Liver (tissue), 9 donors: ENCODE results near the gene ABLIM2. TPM values are rescaled to one million over a fixed set of nuclear protein-coding genes. Genes with fewer than 3 reads are reported as not detected.

Source experiments
- DNase-seq: peaks from one replicate; pipeline ENCODE4 v3.0.0-alpha.2; 2017; ENCODE audit warnings: low spot score
- H3K27ac ChIP-seq, 2 donors: one replicate each; pipeline ENCODE4 v1.7.0; 2013; ENCODE audit warnings: inconsistent platforms in 2 of 2, low read length in 2 of 2, control low read depth in 1 of 2, low read depth in 1 of 2, mild to moderate bottlenecking in 1 of 2
- H3K27me3 ChIP-seq, 4 donors: one replicate each; pipeline versions ENCODE4 v1.6.1 to v1.7.0; 2013; ENCODE audit warnings: low read length in 3 of 4, inconsistent platforms in 1 of 4, mild to moderate bottlenecking in 1 of 4, moderate library complexity in 1 of 4; ENCODE audit not compliant: control insufficient read depth in 4 of 4, insufficient read depth in 4 of 4
- H3K36me3 ChIP-seq, 4 donors: one replicate each; pipeline versions ENCODE4 v1.6.1 to v1.7.0; 2013; ENCODE audit warnings: low read length in 3 of 4, mild to moderate bottlenecking in 3 of 4, low read depth in 1 of 4, moderate library complexity in 1 of 4; ENCODE audit not compliant: control insufficient read depth in 4 of 4, insufficient read depth in 3 of 4
- H3K4me1 ChIP-seq, 4 donors: one replicate each; pipeline versions ENCODE4 v1.6.1 to v1.7.0; 2013; ENCODE audit warnings: low read length in 3 of 4, mild to moderate bottlenecking in 3 of 4, moderate library complexity in 1 of 4; ENCODE audit not compliant: control insufficient read depth in 4 of 4, insufficient read depth in 4 of 4
- H3K4me3 ChIP-seq, 3 donors: one replicate each; pipeline versions ENCODE4 v1.6.1 to v1.7.0; 2013; ENCODE audit warnings: low read length in 3 of 3, control low read depth in 1 of 3, low read depth in 1 of 3, mild to moderate bottlenecking in 1 of 3
- H3K9ac ChIP-seq, 2 donors: one replicate each; pipeline ENCODE4 v1.7.0; 2013; ENCODE audit warnings: low read length in 2 of 2, mild to moderate bottlenecking in 2 of 2, moderate library complexity in 2 of 2, control low read depth in 1 of 2, low read depth in 1 of 2
- H3K9me3 ChIP-seq, 4 donors: one replicate each; pipeline versions ENCODE4 v1.6.1 to v1.7.0; 2013; ENCODE audit warnings: low read length in 3 of 4; ENCODE audit not compliant: control insufficient read depth in 4 of 4
- ATF3 ChIP-seq: IDR thresholded peaks from 2 replicates; pipeline ENCODE4 v1.6.1; 2016; ENCODE audit warnings: antibody characterized with exemption
- CTCF ChIP-seq: fragments of 150-350 bp; IDR thresholded peaks from 2 replicates; pipeline ENCODE4 v1.5.1; 2017; ENCODE audit warnings: improper control_type of control experiment, low read depth, low read length; ENCODE audit not compliant: missing input control
- EGR1 ChIP-seq, 2 donors: IDR thresholded peaks; 2 replicates each; pipeline ENCODE4 v1.6.1; 2016 to 2018; ENCODE audit warnings: antibody characterized with exemption in 2 of 2, low read depth in 2 of 2
- FOXA1 ChIP-seq: IDR thresholded peaks from 2 replicates; pipeline ENCODE4 v1.6.1; 2016; ENCODE audit warnings: antibody characterized with exemption
- FOXA2 ChIP-seq: IDR thresholded peaks from 2 replicates; pipeline ENCODE4 v1.6.1; 2016; ENCODE audit warnings: antibody characterized with exemption
- GABPA ChIP-seq, 2 donors: IDR thresholded peaks in 1 of 2; conservative IDR thresholded peaks in 1 of 2; 2 replicates each; pipeline ENCODE4 v1.6.1; 2016; ENCODE audit warnings: antibody characterized with exemption in 2 of 2, mild to moderate bottlenecking in 1 of 2, moderate library complexity in 1 of 2
- HNF4A ChIP-seq, 2 donors: conservative IDR thresholded peaks; 2 replicates each; pipeline ENCODE4 v1.6.1; 2016; ENCODE audit warnings: antibody characterized with exemption in 2 of 2, mild to moderate bottlenecking in 2 of 2
- HNF4G ChIP-seq: IDR thresholded peaks from 2 replicates; pipeline ENCODE4 v1.6.1; 2016; ENCODE audit warnings: antibody characterized with exemption
- JUND ChIP-seq, 2 donors: IDR thresholded peaks; 2 replicates each; pipeline ENCODE4 v1.6.1; 2016; ENCODE audit warnings: antibody characterized with exemption in 2 of 2
- MAX ChIP-seq: IDR thresholded peaks from 2 replicates; pipeline ENCODE4 v1.6.1; 2016; ENCODE audit warnings: antibody characterized with exemption
- NR2F2 ChIP-seq: IDR thresholded peaks from 2 replicates; pipeline ENCODE4 v1.6.1; 2016; ENCODE audit warnings: antibody characterized with exemption
- RAD21 ChIP-seq, 2 donors: IDR thresholded peaks; 2 replicates each; pipeline ENCODE4 v1.6.1; 2016; ENCODE audit warnings: antibody characterized with exemption in 2 of 2, mild to moderate bottlenecking in 2 of 2
- REST ChIP-seq: IDR thresholded peaks from 2 replicates; pipeline ENCODE4 v1.6.1; 2016; ENCODE audit warnings: antibody characterized with exemption, mild to moderate bottlenecking
- RXRA ChIP-seq, 2 donors: IDR thresholded peaks; 2 replicates each; pipeline ENCODE4 v1.6.1; 2017 to 2018; ENCODE audit warnings: antibody characterized with exemption in 2 of 2, mild to moderate bottlenecking in 1 of 2
- SP1 ChIP-seq: IDR thresholded peaks from 2 replicates; pipeline ENCODE4 v1.6.1; 2018; ENCODE audit warnings: antibody characterized with exemption, mild to moderate bottlenecking
- TAF1 ChIP-seq: conservative IDR thresholded peaks from 2 replicates; pipeline ENCODE4 v1.6.1; 2016; ENCODE audit warnings: antibody characterized with exemption, mild to moderate bottlenecking
- YY1 ChIP-seq: IDR thresholded peaks from 2 replicates; pipeline ENCODE4 v1.6.1; 2016; ENCODE audit warnings: antibody characterized with exemption, mild to moderate bottlenecking
- ZBTB33 ChIP-seq: IDR thresholded peaks from 2 replicates; pipeline ENCODE4 v1.6.1; 2016; ENCODE audit warnings: antibody characterized with exemption
- WGBS: extraction: QIAGEN DNeasy Blood & Tissue Kit; methylation state at CpG from one replicate; pipeline ENCODE4 v1.1.7; 2013; 5-methylcytosine and 5-hydroxymethylcytosine counted together
- polyA plus RNA-seq, 2 donors: library from polyadenylated mRNA; stranded (reverse) in 1 of 2; unstranded in 1 of 2; fragments of 200-250 nt in 1 of 2; fragments of >200 nt in 1 of 2; fragmentation: Nextera tagmentation in 1 of 2; extraction: Ambion mirVana in 1 of 2; gene quantifications; one replicate each; pipeline versions ENCODE4 v1.2.1 to v1.2.3, GENCODE V29; 2013 to 2015
- total RNA-seq, 2 donors: library from RNA; depleted of rRNA; stranded (reverse); fragments of >200 nt; gene quantifications; one replicate each; pipeline ENCODE4 v1.2.3, GENCODE V29; 2014
- donor health status: healthy.
- donor health status: healthy.
- donor health status: healthy.
- donor health status: healthy.
- donor health status: healthy.

ABLIM2 gene
- total and polyA plus RNA-seq, 4 donors, result 0.75 to 2.5 (median 0.93) TPM

GRCh38 chr4:8073206-8073863 is 85.3 kb downstream of the ABLIM2 start:
- Histone ChIP-seq H3K36me3 (no peaks in the 10 kb centered on the region), H3K4me3 (no peak overlapping the region), H3K27ac (no peak overlapping the region), H3K9me3 (no peaks in the 10 kb centered on the region), H3K9ac (no peak overlapping the region), H3K27me3 (no peaks in the 10 kb centered on the region), H3K4me1 (no peaks in the 10 kb centered on the region)
- WGBS, result 86% methylated on average over 17 of the region's 17 CpGs
- no peak for DNase-seq
- TF ChIP-seq YY1, result no peak

GRCh38 chr4:8072235-8072968 is 86.2 kb downstream of the ABLIM2 start:
- DNase-seq, result no peak
- no peaks in the 10 kb centered on the region for H3K4me1 ChIP-seq
- H3K9me3 ChIP-seq, result no peaks in the 10 kb centered on the region
- no peaks in the 10 kb centered on the region for H3K27me3 ChIP-seq
- H3K36me3 ChIP-seq, result no peaks in the 10 kb centered on the region
- TF ChIP-seq RAD21 (IDR thresholded peaks at IDR 0.05), result no peak
- no peak for TF ChIP-seq FOXA2
- no peak for TF ChIP-seq YY1
- no peak for TF ChIP-seq HNF4G
- TF ChIP-seq FOXA1, result no peak
- TF ChIP-seq MAX, result no peak
- TF ChIP-seq TAF1, result no peak
- no peak for TF ChIP-seq RXRA (IDR thresholded peaks at IDR 0.05)
- no peak for TF ChIP-seq EGR1 (IDR thresholded peaks at IDR 0.05; ENCODE audit: low read depth in 2 of 2)
- no peak for TF ChIP-seq REST
- TF ChIP-seq JUND (IDR thresholded peaks at IDR 0.05), result no peak
- no peak for TF ChIP-seq SP1
- TF ChIP-seq GABPA (IDR thresholded peaks at IDR 0.05 in 1 of 2, conservative IDR thresholded peaks at IDR 0.05 in 1 of 2), result no peak
- TF ChIP-seq NR2F2, result no peak
- no peak for TF ChIP-seq CTCF
- TF ChIP-seq HNF4A (conservative IDR thresholded peaks at IDR 0.05), result no peak
- TF ChIP-seq ATF3, result no peak
- no peak for TF ChIP-seq ZBTB33
- H3K9ac ChIP-seq, result no peak overlapping the region
- no peak overlapping the region for H3K27ac ChIP-seq
- no peak overlapping the region for H3K4me3 ChIP-seq
- WGBS, result 87% methylated on average over 20 of the region's 20 CpGs
